NCI-H2171 (cell line): Measurements from ENCODE around the gene HACD2.

ENCODE experiments used
- DNase-seq: peaks from one replicate; lab custom pipeline; 2025; lab: John Stamatoyannopoulos, UW

The HACD2 gene

GRCh38 chr3:123447416-123447748 is 137.5 kb downstream of the HACD2 start:
- DNase-seq, result no peak

GRCh38 chr3:123446610-123447109 is 138.2 kb downstream of the HACD2 start:
- no peak for DNase-seq

GRCh38 chr3:123446210-123446609 is 138.6 kb downstream of the HACD2 start:
- no peak for DNase-seq

GRCh38 chr3:123445702-123446101 is 139.2 kb downstream of the HACD2 start:
- DNase-seq, result no peak

- no peak for DNase-seq
Measured at GRCh38 chr3:123444744-123445143, 140.1 kb downstream of the HACD2 start.

- DNase-seq, result no peak
Measured at GRCh38 chr3:123444023-123444422, 140.8 kb downstream of the HACD2 start.

- no peak for DNase-seq
Measured at GRCh38 chr3:123442908-123443307, 141.9 kb downstream of the HACD2 start.

GRCh38 chr3:123442125-123442524 is 142.7 kb downstream of the HACD2 start:
- no peak for DNase-seq
